ENCODE measurements around the gene KCNC3.

KCNC3 gene

GRCh38 chr19:50329146-50329925, at the start of gene KCNC3:
Gene KCNC3, minus strand, starts transcription at chr19:50329377. Its CDS starts 295 bp downstream, at chr19:50329082.
- H3K27ac ChIP-seq (ENCODE audit: low read length): peak within 1 kb of the TSS; percentile 81
- H3K27me3 ChIP-seq (ENCODE audit: control insufficient read depth, insufficient read depth, low read length): peaks cover 24% of the 10 kb centered on the region
- H3K4me1 ChIP-seq (ENCODE audit: control insufficient read depth, low read depth, low read length): peaks cover 25% of the 10 kb centered on the region
- peak within 1 kb of the TSS; percentile 90 for H3K4me3 ChIP-seq (ENCODE audit: low read length)
- no peaks in the 10 kb centered on the region for H3K36me3 ChIP-seq (ENCODE audit: control insufficient read depth, low read depth, low read length)
- no peaks in the 10 kb centered on the region for H3K9me3 ChIP-seq (ENCODE audit: control insufficient read depth, low read depth, low read length)
- peak within 1 kb of the TSS; percentile 76 for H3K9ac ChIP-seq (ENCODE audit: low read length)

- no peak overlapping the region for H3K27ac ChIP-seq (ENCODE audit: low read length)
- H3K4me3 ChIP-seq (ENCODE audit: low read length): no peak overlapping the region
- peaks cover 38% of the 10 kb centered on the region for H3K36me3 ChIP-seq (ENCODE audit: control insufficient read depth, low read depth, low read length)
- H3K27me3 ChIP-seq (ENCODE audit: control insufficient read depth, insufficient read depth, low read length): no peaks in the 10 kb centered on the region
- no peaks in the 10 kb centered on the region for H3K9me3 ChIP-seq (ENCODE audit: control insufficient read depth, low read depth, low read length)
- H3K9ac ChIP-seq (ENCODE audit: low read length): no peak overlapping the region
- peaks cover 6% of the 10 kb centered on the region for H3K4me1 ChIP-seq (ENCODE audit: control insufficient read depth, low read depth, low read length)
Measured at GRCh38 chr19:50378863-50379236, 49.7 kb upstream of the KCNC3 start.

GRCh38 chr19:50378169-50378862, 49.1 kb upstream of the KCNC3 start:
- Histone ChIP-seq H3K27me3 (ENCODE audit: control insufficient read depth, insufficient read depth, low read length) (no peaks in the 10 kb centered on the region), H3K36me3 (ENCODE audit: control insufficient read depth, low read depth, low read length) (peaks cover 38% of the 10 kb centered on the region), H3K9me3 (ENCODE audit: control insufficient read depth, low read depth, low read length) (no peaks in the 10 kb centered on the region), H3K9ac (ENCODE audit: low read length) (no peak overlapping the region), H3K4me1 (ENCODE audit: control insufficient read depth, low read depth, low read length) (peaks cover 3% of the 10 kb centered on the region), H3K27ac (ENCODE audit: low read length) (no peak overlapping the region), H3K4me3 (ENCODE audit: low read length) (no peak overlapping the region)

- Histone ChIP-seq H3K4me3 (ENCODE audit: low read length) (peak overlapping the region; percentile 33), H3K4me1 (ENCODE audit: control insufficient read depth, low read depth, low read length) (no peaks in the 10 kb centered on the region), H3K9ac (ENCODE audit: low read length) (no peak overlapping the region), H3K27ac (ENCODE audit: low read length) (no peak overlapping the region), H3K27me3 (ENCODE audit: control insufficient read depth, insufficient read depth, low read length) (no peaks in the 10 kb centered on the region), H3K36me3 (ENCODE audit: control insufficient read depth, low read depth, low read length) (peaks cover 38% of the 10 kb centered on the region), H3K9me3 (ENCODE audit: control insufficient read depth, low read depth, low read length) (no peaks in the 10 kb centered on the region)
Measured at GRCh38 chr19:50377517-50377916, 48.3 kb upstream of the KCNC3 start.

- Histone ChIP-seq H3K4me3 (ENCODE audit: low read length) (peak overlapping the region; percentile 33), H3K27me3 (ENCODE audit: control insufficient read depth, insufficient read depth, low read length) (no peaks in the 10 kb centered on the region), H3K9ac (ENCODE audit: low read length) (no peak overlapping the region), H3K36me3 (ENCODE audit: control insufficient read depth, low read depth, low read length) (peaks cover 38% of the 10 kb centered on the region), H3K27ac (ENCODE audit: low read length) (no peak overlapping the region), H3K9me3 (ENCODE audit: control insufficient read depth, low read depth, low read length) (no peaks in the 10 kb centered on the region), H3K4me1 (ENCODE audit: control insufficient read depth, low read depth, low read length) (no peaks in the 10 kb centered on the region)
Measured at GRCh38 chr19:50377051-50377461, 47.9 kb upstream of the KCNC3 start.

GRCh38 chr19:50376166-50377050, 47.2 kb upstream of the KCNC3 start, which contains the start of gene NR1H2:
Gene NR1H2, plus strand, starts transcription at chr19:50376457. Its CDS starts 1,149 bp downstream, at chr19:50377606.
- Histone ChIP-seq H3K4me1 (ENCODE audit: control insufficient read depth, low read depth, low read length) (no peaks in the 10 kb centered on the region), H3K36me3 (ENCODE audit: control insufficient read depth, low read depth, low read length) (peaks cover 31% of the 10 kb centered on the region), H3K27ac (ENCODE audit: low read length) (peak within 1 kb of the TSS; percentile 97), H3K27me3 (ENCODE audit: control insufficient read depth, insufficient read depth, low read length) (no peaks in the 10 kb centered on the region), H3K4me3 (ENCODE audit: low read length) (peak within 1 kb of the TSS; percentile 92), H3K9ac (ENCODE audit: low read length) (peak within 1 kb of the TSS; percentile 94), H3K9me3 (ENCODE audit: control insufficient read depth, low read depth, low read length) (no peaks in the 10 kb centered on the region)

- H3K27ac ChIP-seq (ENCODE audit: low read length): no peak overlapping the region
Measured at GRCh38 chr19:50371914-50372475, 42.8 kb upstream of the KCNC3 start.

GRCh38 chr19:50368649-50369570, 39.7 kb upstream of the KCNC3 start:
- Histone ChIP-seq H3K4me3 (ENCODE audit: low read length) (peak overlapping the region; percentile 75), H3K9ac (ENCODE audit: low read length) (peak overlapping the region; percentile 65), H3K4me1 (ENCODE audit: control insufficient read depth, low read depth, low read length) (peaks cover 2% of the 10 kb centered on the region), H3K27ac (ENCODE audit: low read length) (peak overlapping the region; percentile 63), H3K36me3 (ENCODE audit: control insufficient read depth, low read depth, low read length) (no peaks in the 10 kb centered on the region), H3K9me3 (ENCODE audit: control insufficient read depth, low read depth, low read length) (no peaks in the 10 kb centered on the region), H3K27me3 (ENCODE audit: control insufficient read depth, insufficient read depth, low read length) (no peaks in the 10 kb centered on the region)

More at GRCh38 chr19:50371914-50372475, 42.8 kb upstream of the KCNC3 start:
- H3K36me3 ChIP-seq (ENCODE audit: control insufficient read depth, low read depth, low read length): no peaks in the 10 kb centered on the region
- no peaks in the 10 kb centered on the region for H3K9me3 ChIP-seq (ENCODE audit: control insufficient read depth, low read depth, low read length)
- H3K9ac ChIP-seq (ENCODE audit: low read length): no peak overlapping the region
- H3K4me3 ChIP-seq (ENCODE audit: low read length): no peak overlapping the region
- H3K4me1 ChIP-seq (ENCODE audit: control insufficient read depth, low read depth, low read length): peaks cover 2% of the 10 kb centered on the region
- no peaks in the 10 kb centered on the region for H3K27me3 ChIP-seq (ENCODE audit: control insufficient read depth, insufficient read depth, low read length)

GRCh38 chr19:50365434-50366306, 36.5 kb upstream of the KCNC3 start, which contains the start of gene NAPSA:
Gene NAPSA, minus strand, starts transcription at chr19:50365639. Its CDS starts 18 bp downstream, at chr19:50365621.
- Histone ChIP-seq H3K27me3 (ENCODE audit: control insufficient read depth, insufficient read depth, low read length) (no peaks in the 10 kb centered on the region), H3K36me3 (ENCODE audit: control insufficient read depth, low read depth, low read length) (no peaks in the 10 kb centered on the region), H3K9ac (ENCODE audit: low read length) (no peak within 1 kb of the TSS), H3K9me3 (ENCODE audit: control insufficient read depth, low read depth, low read length) (no peaks in the 10 kb centered on the region), H3K27ac (ENCODE audit: low read length) (no peak within 1 kb of the TSS), H3K4me1 (ENCODE audit: control insufficient read depth, low read depth, low read length) (peaks cover 2% of the 10 kb centered on the region), H3K4me3 (ENCODE audit: low read length) (no peak within 1 kb of the TSS)
